Measurements from ENCODE around the gene EIF4B. TPM values are rescaled to one million over a fixed set of nuclear protein-coding genes. Genes with fewer than 3 reads are reported as not detected.
"Not testable (repeated sequence)": the region's sequence is repeated elsewhere in the genome, so short reads cannot be mapped to it uniquely, and the experiment has no call there.

Gene EIF4B
- total RNA-seq, 2 experiments from 2014 or later = 698 to 781 TPM

DNA sequence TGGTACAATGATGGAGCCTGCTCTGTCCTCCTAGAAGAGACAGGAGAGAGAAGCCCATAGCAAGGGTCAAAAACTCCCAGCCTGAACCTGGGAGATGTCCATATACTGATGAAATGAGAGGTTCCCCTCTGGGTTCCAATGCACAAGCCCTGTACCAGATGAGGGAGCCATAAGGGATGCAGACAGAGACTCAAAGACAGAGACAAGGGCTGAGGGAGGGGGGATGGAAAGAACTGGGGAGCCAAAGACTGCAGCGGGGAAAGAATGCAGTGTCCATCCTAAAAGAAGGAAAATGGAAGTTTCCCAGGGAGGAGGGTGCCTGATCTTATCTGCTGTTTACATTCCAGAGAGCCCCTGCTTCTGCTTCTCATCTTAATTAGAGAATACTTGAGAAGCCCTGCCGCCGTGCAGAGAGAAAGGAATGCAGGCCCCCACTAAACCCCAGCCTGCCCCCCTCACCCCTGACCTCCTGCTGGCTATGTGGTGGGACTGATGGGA lies 29.6 kb upstream of the EIF4B start:
- no peak overlapping the region for H3K4me3 Mint-ChIP-seq
- intact Hi-C loops (cut with DNase I, micrococcal nuclease) = no loop called here
- no peaks in the 10 kb centered on the region for H3K4me1 Mint-ChIP-seq
- no peaks in the 10 kb centered on the region for H3K36me3 Mint-ChIP-seq (ENCODE audit: low read depth)
- DNase-seq = no peak
- CTCF ChIA-PET = interaction anchor here (1.2 to 6.7 kb wide), 2 partner anchors 11 to 80 kb away, joined by 3 to 54 read pairs; no protein-coding TSS in a partner anchor
- no peak for ATAC-seq
- no peak overlapping the region for H3K27ac Mint-ChIP-seq
- no peaks in the 10 kb centered on the region for H3K9me3 Mint-ChIP-seq (ENCODE audit: low read depth)
- H3K27me3 Mint-ChIP-seq = peaks cover 20% of the 10 kb centered on the region
- POLR2A ChIA-PET = no interaction called here

- H3K36me3 Mint-ChIP-seq (ENCODE audit: low read depth) = no peaks in the 10 kb centered on the region
- DNase-seq = no peak
- no peak for ATAC-seq
- H3K4me1 Mint-ChIP-seq = no peaks in the 10 kb centered on the region
- H3K4me3 Mint-ChIP-seq = no peak overlapping the region
- no peaks in the 10 kb centered on the region for H3K9me3 Mint-ChIP-seq (ENCODE audit: low read depth)
- H3K27me3 Mint-ChIP-seq = peaks cover 20% of the 10 kb centered on the region
- ChIA-PET CTCF (interaction anchor here (1.2 to 12.8 kb wide), 4 partner anchors 12 to 95 kb away, joined by 3 to 405 read pairs (median 30); no protein-coding TSS in a partner anchor), POLR2A (interaction anchor here (0.7 kb wide), 1 partner anchor 19 kb away, joined by 3 read pairs; no protein-coding TSS in a partner anchor)
- intact Hi-C loops (cut with DNase I, micrococcal nuclease) = no loop called here
- no peak overlapping the region for H3K27ac Mint-ChIP-seq
Measured at GRCh38 chr12:52977170-52977569, 29.1 kb upstream of the EIF4B start.

GRCh38 chr12:52980096-52980649 lies 26.1 kb upstream of the EIF4B start:
- ATAC-seq (no peak), DNase-seq (no peak)
- no peaks in the 10 kb centered on the region for H3K9me3 Mint-ChIP-seq (ENCODE audit: low read depth)
- ChIA-PET CTCF (interaction anchor here (0.6 to 12.8 kb wide), 42 partner anchors 8 to 1751 kb away, joined by 3 to 405 read pairs (median 5); partner anchors contain the start of gene EIF4B), POLR2A (interaction anchor here (0.6 kb wide), 2 partner anchors 98 to 443 kb away, joined by 3 read pairs; no protein-coding TSS in a partner anchor)
- intact Hi-C loops (cut with DNase I, micrococcal nuclease) = loop anchor here in 1 of 2 experiments (1.0 to 5.0 kb wide), 3 partner anchors 397 to 823 kb away; no protein-coding TSS in a partner anchor
- H3K4me3 Mint-ChIP-seq = no peak overlapping the region
- H3K4me1 Mint-ChIP-seq = no peaks in the 10 kb centered on the region
- no peak overlapping the region for H3K27ac Mint-ChIP-seq
- peaks cover 26% of the 10 kb centered on the region for H3K27me3 Mint-ChIP-seq
- no peaks in the 10 kb centered on the region for H3K36me3 Mint-ChIP-seq (ENCODE audit: low read depth)

DNA sequence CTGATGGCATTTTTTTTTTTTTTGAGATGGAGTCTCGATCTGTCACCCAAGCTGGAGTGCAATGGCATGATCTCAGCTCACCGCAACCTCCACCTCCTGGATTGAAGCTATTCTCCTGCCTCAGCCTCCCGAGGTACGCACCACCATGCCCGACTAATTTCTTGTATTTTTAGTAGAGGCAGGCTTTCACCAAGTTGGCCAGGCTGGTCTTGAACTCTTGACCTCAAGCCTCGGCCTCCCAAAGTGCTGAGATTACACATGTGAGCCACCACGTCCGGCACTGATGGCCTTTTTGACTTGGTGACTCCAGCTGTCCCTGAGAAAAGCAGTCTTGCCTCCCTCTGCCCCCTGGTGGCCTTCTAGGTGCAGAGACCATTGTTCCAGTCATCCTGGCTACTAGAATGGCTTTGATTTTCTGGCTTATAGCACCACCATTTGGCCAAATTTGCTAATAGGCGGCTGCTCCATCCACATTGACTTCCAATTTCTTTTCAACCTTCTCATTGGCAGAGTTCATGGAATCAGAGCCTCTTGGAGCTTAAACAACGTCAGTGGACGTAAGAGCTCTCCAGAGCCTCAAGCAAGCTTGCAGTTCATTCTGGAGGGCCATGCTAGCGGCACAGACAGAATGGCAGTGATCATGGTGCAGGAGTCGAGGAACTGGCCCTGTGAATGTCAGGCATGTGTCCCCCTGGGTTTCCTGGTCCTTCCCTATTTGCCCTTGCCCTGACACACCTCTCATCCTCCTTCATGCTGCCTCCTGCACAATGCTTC lies 25.4 kb upstream of the EIF4B start:
- Mint-ChIP-seq H3K4me3 (no peak overlapping the region), H3K27me3 (peaks cover 26% of the 10 kb centered on the region), H3K4me1 (no peaks in the 10 kb centered on the region), H3K27ac (no peak overlapping the region), H3K9me3 (ENCODE audit: low read depth) (no peaks in the 10 kb centered on the region), H3K36me3 (ENCODE audit: low read depth) (no peaks in the 10 kb centered on the region)
- intact Hi-C loops (cut with DNase I, micrococcal nuclease) = loop anchor here (1.0 to 5.0 kb wide), 5 partner anchors 96 to 824 kb away; no protein-coding TSS in a partner anchor
- ChIA-PET CTCF (interaction anchor here (0.6 to 12.8 kb wide), 45 partner anchors 9 to 1750 kb away, joined by 3 to 405 read pairs (median 4); partner anchors contain the start of gene EIF4B), POLR2A (interaction anchor here (0.6 kb wide), 2 partner anchors 99 to 443 kb away, joined by 3 read pairs; no protein-coding TSS in a partner anchor)
- peak; percentile 89 for DNase-seq
- peak; percentile 95 for ATAC-seq

DNA sequence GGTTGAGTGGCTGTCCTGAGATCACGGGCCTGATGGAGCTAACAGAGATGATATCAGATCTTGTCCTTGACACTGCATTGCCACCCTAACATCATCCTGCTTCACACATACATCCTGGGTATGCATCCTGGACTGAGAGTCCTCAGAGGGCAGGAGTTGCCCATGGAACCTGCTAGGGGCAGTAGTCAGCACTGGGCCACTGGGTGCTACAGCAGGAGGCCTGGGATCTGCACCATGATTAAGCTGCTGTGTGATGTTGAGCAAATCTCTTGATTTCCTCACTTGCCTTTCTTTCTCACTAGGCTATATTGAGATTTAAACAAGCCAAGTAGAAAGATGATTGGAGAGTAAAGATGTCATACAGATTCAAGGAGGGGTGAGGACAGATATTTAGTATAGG lies 22.1 kb upstream of the EIF4B start:
- Mint-ChIP-seq H3K4me1 (no peaks in the 10 kb centered on the region), H3K27ac (no peak overlapping the region), H3K9me3 (ENCODE audit: low read depth) (no peaks in the 10 kb centered on the region), H3K4me3 (no peak overlapping the region), H3K27me3 (peaks cover 17% of the 10 kb centered on the region), H3K36me3 (ENCODE audit: low read depth) (no peaks in the 10 kb centered on the region)
- ChIA-PET POLR2A (no interaction called here), CTCF (interaction anchor here (0.6 to 12.8 kb wide), 2 partner anchors 102 to 408 kb away, joined by 3 to 405 read pairs; no protein-coding TSS in a partner anchor)
- DNase-seq (no peak), ATAC-seq (no peak)
- intact Hi-C loops (cut with DNase I, micrococcal nuclease) = loop anchor here in 1 of 2 experiments (5.0 kb wide), 1 partner anchor 827 kb away; no protein-coding TSS in a partner anchor

DNA sequence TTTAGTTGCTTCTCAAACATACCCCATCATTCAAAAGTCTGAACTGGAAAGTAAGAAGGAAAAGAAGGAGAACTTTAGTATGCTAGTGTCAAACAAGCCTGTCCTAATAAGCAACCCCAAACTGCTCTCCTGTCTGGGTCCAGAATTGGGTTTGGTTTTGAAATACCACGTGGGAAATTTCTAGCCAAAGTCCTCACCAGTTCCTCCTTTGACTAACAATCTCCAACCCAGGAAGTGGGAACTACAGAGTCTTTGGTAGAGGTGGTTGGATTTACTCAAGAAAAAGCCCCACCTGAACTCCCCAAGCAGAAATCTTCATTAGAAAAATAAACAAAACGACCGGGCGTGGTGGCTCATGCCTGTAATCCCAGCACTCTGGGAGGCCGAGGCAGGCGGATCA lies 17.4 kb upstream of the EIF4B start:
- ChIA-PET POLR2A (no interaction called here), CTCF (interaction anchor here (1.0 to 12.8 kb wide), 2 partner anchors 9 to 107 kb away, joined by 5 to 405 read pairs; no protein-coding TSS in a partner anchor)
- intact Hi-C loops (cut with DNase I, micrococcal nuclease) = no loop called here
- Mint-ChIP-seq H3K27ac (no peak overlapping the region), H3K27me3 (peaks cover 4% of the 10 kb centered on the region), H3K9me3 (ENCODE audit: low read depth) (no peaks in the 10 kb centered on the region), H3K4me1 (no peaks in the 10 kb centered on the region), H3K4me3 (no peak overlapping the region), H3K36me3 (ENCODE audit: low read depth) (no peaks in the 10 kb centered on the region)
- DNase-seq = no peak
- no peak for ATAC-seq

DNA sequence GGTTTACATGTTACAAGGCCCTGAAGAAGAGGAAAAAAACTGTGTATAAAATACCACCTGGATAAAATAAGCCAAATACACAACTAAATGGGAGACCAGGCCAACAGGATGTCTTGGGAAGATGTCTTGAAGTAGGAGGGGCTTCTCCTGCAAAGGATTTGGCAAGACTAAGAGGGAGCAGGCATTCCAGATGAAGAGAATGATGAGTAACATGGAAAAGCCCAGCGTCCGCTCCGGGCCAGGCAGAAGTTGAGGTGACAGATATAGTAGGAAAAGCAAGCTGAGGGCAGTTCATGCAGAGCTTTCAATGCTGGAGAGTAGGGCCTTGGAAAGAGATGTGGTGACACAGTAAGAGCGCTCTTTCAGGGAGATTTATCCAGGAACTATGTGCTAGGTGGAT lies 16.1 kb upstream of the EIF4B start:
- Mint-ChIP-seq H3K4me3 (no peak overlapping the region), H3K4me1 (no peaks in the 10 kb centered on the region), H3K36me3 (ENCODE audit: low read depth) (no peaks in the 10 kb centered on the region), H3K9me3 (ENCODE audit: low read depth) (no peaks in the 10 kb centered on the region), H3K27me3 (no peaks in the 10 kb centered on the region), H3K27ac (no peak overlapping the region)
- intact Hi-C loops (cut with DNase I, micrococcal nuclease) = no loop called here
- ChIA-PET CTCF (no interaction called here), POLR2A (no interaction called here)
- no peak for ATAC-seq
- no peak for DNase-seq

GRCh38 chr12:52992240-52992639 lies 14.0 kb upstream of the EIF4B start:
- H3K36me3 Mint-ChIP-seq (ENCODE audit: low read depth); H3K27me3 Mint-ChIP-seq; H3K4me3 Mint-ChIP-seq; H3K27ac Mint-ChIP-seq; DNase-seq; ATAC-seq; H3K9me3 Mint-ChIP-seq (ENCODE audit: low read depth); intact Hi-C loops (cut with DNase I, micrococcal nuclease); H3K4me1 Mint-ChIP-seq: not testable (repeated sequence)
- POLR2A ChIA-PET = interaction anchor here (0.6 kb wide), 1 partner anchor 40 kb away, joined by 5 read pairs; no protein-coding TSS in a partner anchor
- CTCF ChIA-PET = interaction anchor here (0.7 to 3.4 kb wide), 4 partner anchors 11 to 563 kb away, joined by 3 to 26 read pairs (median 6); no protein-coding TSS in a partner anchor

DNA sequence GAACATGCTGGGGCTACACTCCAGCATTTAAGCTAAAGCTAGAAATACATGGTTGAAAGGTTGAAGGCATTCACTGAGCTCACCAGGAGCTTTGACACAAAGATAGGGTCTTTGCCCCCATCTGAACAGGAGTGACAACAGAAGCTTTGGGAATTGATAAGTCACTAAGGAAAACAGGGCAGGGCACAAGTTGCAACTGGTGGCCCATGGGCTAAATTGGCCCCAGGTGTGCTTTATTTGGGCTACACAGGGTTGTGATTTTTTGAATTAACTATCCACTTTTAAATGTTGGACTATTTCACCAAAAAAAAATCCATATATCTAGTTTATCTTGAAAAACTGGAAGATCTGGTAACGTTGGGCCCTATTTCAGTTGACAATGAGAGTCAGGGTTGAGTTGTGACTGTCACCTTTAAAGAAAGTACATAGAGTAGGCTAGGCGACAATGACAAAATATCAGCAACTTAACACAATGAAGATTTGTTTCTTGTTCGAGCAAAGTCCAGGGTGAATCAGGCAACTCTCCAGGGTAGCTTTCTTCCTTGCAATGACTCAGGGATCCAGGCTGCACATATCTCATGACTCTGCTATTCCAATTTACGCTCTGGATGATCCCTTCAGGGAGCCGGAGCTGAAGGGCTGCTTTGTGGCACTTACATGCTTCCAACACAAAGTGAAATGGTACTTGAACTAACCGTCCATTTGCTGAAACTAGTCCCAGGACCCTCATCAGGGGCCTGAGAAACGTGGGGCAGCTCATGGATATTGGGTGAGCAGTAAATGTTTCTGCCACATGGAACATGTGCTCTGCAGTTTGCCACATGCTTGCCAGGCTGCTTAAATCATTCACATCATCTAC lies 13.3 kb upstream of the EIF4B start:
- Mint-ChIP-seq H3K9me3 (ENCODE audit: low read depth) (no peaks in the 10 kb centered on the region), H3K27ac (no peak overlapping the region), H3K36me3 (ENCODE audit: low read depth) (no peaks in the 10 kb centered on the region), H3K4me3 (no peak overlapping the region), H3K27me3 (no peaks in the 10 kb centered on the region), H3K4me1 (no peaks in the 10 kb centered on the region)
- no peak for ATAC-seq
- no peak for DNase-seq
- POLR2A ChIA-PET = interaction anchor here (0.6 kb wide), 1 partner anchor 41 kb away, joined by 5 read pairs; no protein-coding TSS in a partner anchor
- CTCF ChIA-PET = interaction anchor here (0.7 to 3.4 kb wide), 4 partner anchors 11 to 564 kb away, joined by 3 to 26 read pairs (median 6); no protein-coding TSS in a partner anchor
- intact Hi-C loops (cut with DNase I, micrococcal nuclease) = no loop called here

DNA sequence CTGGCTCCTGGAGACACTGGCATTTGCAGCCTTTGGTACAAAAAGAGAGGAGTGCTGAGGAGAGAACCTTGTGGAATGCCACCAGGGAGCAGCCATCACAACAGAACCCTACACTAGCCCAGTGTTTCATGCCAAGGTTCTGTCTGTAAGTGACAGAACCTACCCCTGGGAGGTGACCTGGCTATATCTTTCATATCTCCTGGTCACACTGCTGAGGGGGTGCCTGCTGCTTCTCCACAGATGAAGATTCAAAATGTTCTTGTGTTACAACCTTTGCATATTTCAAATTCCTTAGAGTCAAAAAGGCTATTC lies 12.7 kb upstream of the EIF4B start:
- ATAC-seq = no peak
- Mint-ChIP-seq H3K4me1 (no peaks in the 10 kb centered on the region), H3K4me3 (no peak overlapping the region), H3K36me3 (ENCODE audit: low read depth) (no peaks in the 10 kb centered on the region), H3K27ac (no peak overlapping the region), H3K27me3 (no peaks in the 10 kb centered on the region), H3K9me3 (ENCODE audit: low read depth) (no peaks in the 10 kb centered on the region)
- ChIA-PET CTCF (interaction anchor here (2.7 to 3.4 kb wide), 2 partner anchors 12 to 108 kb away, joined by 10 to 26 read pairs; no protein-coding TSS in a partner anchor), POLR2A (no interaction called here)
- no peak for DNase-seq
- intact Hi-C loops (cut with DNase I, micrococcal nuclease) = no loop called here

GRCh38 chr12:53004178-53004577 lies 2.1 kb upstream of the EIF4B start:
- H3K27me3 Mint-ChIP-seq = no peaks in the 10 kb centered on the region
- H3K9me3 Mint-ChIP-seq (ENCODE audit: low read depth) = no peaks in the 10 kb centered on the region
- intact Hi-C loops (cut with DNase I, micrococcal nuclease) = loop anchor here in 1 of 2 experiments (10.0 kb wide), 1 partner anchor 969 kb away; no protein-coding TSS in a partner anchor
- DNase-seq = no peak
- POLR2A ChIA-PET = no interaction called here
- no peak for ATAC-seq
- H3K27ac Mint-ChIP-seq = no peak overlapping the region
- no peak overlapping the region for H3K4me3 Mint-ChIP-seq
- H3K4me1 Mint-ChIP-seq = peaks cover 21% of the 10 kb centered on the region
- H3K36me3 Mint-ChIP-seq (ENCODE audit: low read depth) = peaks cover 29% of the 10 kb centered on the region
- CTCF ChIA-PET = no interaction called here

All from activated CD4-positive, alpha-beta T cell treated with anti-CD3 and anti-CD28 coated beads for 36 hours (primary cell).